ENCODE results near the gene MAGI2. TPM values are rescaled to one million over a fixed set of nuclear protein-coding genes. Genes with fewer than 3 reads are reported as not detected.

The MAGI2 gene
- total and polyA plus RNA-seq, 2 of the 13 experiments (the other 11 are each of a cell fraction or from before 2014, with no cell fraction given): 1.5 to 3.8 TPM

GRCh38 chr7:79290841-79291497 lies 162.5 kb downstream of the MAGI2 start:
- BruUV-seq (replicated peaks): no TSS peak
- WGBS (ENCODE audit: low lambda C conversion rate): 74% methylated on average over 4 of the region's 4 CpGs
- no peak overlapping the region for H3K27ac ChIP-seq (ENCODE audit: extremely low read length, insufficient read depth, low read length)
- peaks cover 3% of the 10 kb centered on the region; the same call in 1 of the 2 replicates for H4K20me1 ChIP-seq (ENCODE audit: insufficient read depth, low read length)
- TF ChIP-seq ZBTB33 (CRISPR knock-in tag; IDR thresholded peaks at IDR 0.05) (no peak), NFKB2 (CRISPR knock-in tag; IDR thresholded peaks at IDR 0.05; ENCODE audit: borderline replicate concordance) (no peak), ZZZ3 (CRISPR knock-in tag; IDR thresholded peaks at IDR 0.05; ENCODE audit: borderline replicate concordance) (no peak), ZNF646 (CRISPR knock-in tag; IDR thresholded peaks at IDR 0.05) (no peak), NFIB (CRISPR knock-in tag; IDR thresholded peaks at IDR 0.05; ENCODE audit: borderline replicate concordance) (no peak), NBN (conservative IDR thresholded peaks at IDR 0.05) (no peak), ZNF205 (CRISPR knock-in tag; IDR thresholded peaks at IDR 0.05) (no peak), ZNF562 (CRISPR knock-in tag; IDR thresholded peaks at IDR 0.05; ENCODE audit: borderline replicate concordance) (no peak), ZNF333 (CRISPR knock-in tag; IDR thresholded peaks at IDR 0.05; ENCODE audit: borderline replicate concordance) (no peak), POLR2A (IDR thresholded peaks at IDR 0.05; ENCODE audit: insufficient read depth in 1 of 2, low read depth in 2 of 2, low read length in 2 of 2) (no peak), ZNF18 (CRISPR knock-in tag; IDR thresholded peaks at IDR 0.05; ENCODE audit: insufficient replicate concordance) (no peak)
- H3K36me3 ChIP-seq (replicated peaks in 1 of 2; ENCODE audit: control insufficient read depth in 1 of 2, insufficient read depth in 2 of 2, low read length in 2 of 2): no peaks in the 10 kb centered on the region
- no peaks in the 10 kb centered on the region for H3K79me2 ChIP-seq (ENCODE audit: insufficient read depth, low read length)
- H3K9ac ChIP-seq (ENCODE audit: insufficient read depth, low read depth, low read length): no peak overlapping the region
- H3K4me1 ChIP-seq (ENCODE audit: insufficient read depth, low read length): peaks cover 13% of the 10 kb centered on the region
- in situ Hi-C loops (cut with HindIII; ENCODE audit: extremely low pct_ligation_motif_present, low pct_unique_long_range_greater_than_20kb) (loop anchor here (25.0 kb wide), 1 partner anchor 446 kb away; no protein-coding TSS in a partner anchor), intact Hi-C loops (cut with micrococcal nuclease; ENCODE audit: unreplicated experiment) (loop anchor here (5.0 kb wide), 1 partner anchor 171 kb away; no protein-coding TSS in a partner anchor)
- ATAC-seq (no peak), FAIRE-seq (no peak), DNase-seq (ENCODE audit: low spot score) (no peak)
- CTCF ChIA-PET (ENCODE audit: low intra/inter-chr PET ratio, low total read pairs): no interaction called here
- H3K9me3 ChIP-seq (ENCODE audit: low read length): no peaks in the 10 kb centered on the region
- no peak overlapping the region for H3K4me2 ChIP-seq (ENCODE audit: low read depth, low read length)
- POLR2A ChIA-PET: no interaction called here
- no peaks in the 10 kb centered on the region for H3K27me3 ChIP-seq (ENCODE audit: control insufficient read depth in 1 of 2, insufficient read depth in 2 of 2, low read length in 2 of 2)
- no peak overlapping the region for H2AFZ ChIP-seq (ENCODE audit: low read length)
- no peak overlapping the region for H3K4me3 ChIP-seq (replicated peaks in 1 of 3; ENCODE audit: insufficient read depth in 1 of 3, low read depth in 2 of 3, low read length in 3 of 3)
